ENCODE measurements around the gene RSL24D1.
A peak's percentile ranks its signal among the peaks of the same experiment; 100 is the strongest.

RSL24D1 gene

GRCh38 chr15:55196458-55197361, at the start of gene RSL24D1:
Gene RSL24D1 (minus strand): TSS chr15:55196941. CDS start chr15:55196890, 51 bp downstream.
- peak; percentile 99 for DNase-seq

- DNase-seq = no peak
Observed at GRCh38 chr15:55245059-55245458, 48.3 kb upstream of the RSL24D1 start.

GRCh38 chr15:55241891-55242290, 45.1 kb upstream of the RSL24D1 start:
- DNase-seq = no peak

- no peak for DNase-seq
Observed at GRCh38 chr15:55241186-55241585, 44.4 kb upstream of the RSL24D1 start.

- peak; percentile 83 for DNase-seq
Observed at GRCh38 chr15:55240125-55240760, 43.5 kb upstream of the RSL24D1 start.

- peak; percentile 94 for DNase-seq
Observed at GRCh38 chr15:55239440-55240124, 42.8 kb upstream of the RSL24D1 start.

- DNase-seq = no peak
Observed at GRCh38 chr15:55238877-55239276, 42.1 kb upstream of the RSL24D1 start.

- peak; percentile 92 for DNase-seq
Observed at GRCh38 chr15:55237219-55238130, 40.7 kb upstream of the RSL24D1 start.

- peak; percentile 70 for DNase-seq
Observed at GRCh38 chr15:55235546-55236036, 38.9 kb upstream of the RSL24D1 start.

- DNase-seq = no peak
Observed at GRCh38 chr15:55234800-55235104, 38.0 kb upstream of the RSL24D1 start.

GRCh38 chr15:55234104-55234799, 37.5 kb upstream of the RSL24D1 start:
- DNase-seq = no peak

GRCh38 chr15:55231455-55231854, 34.7 kb upstream of the RSL24D1 start:
- DNase-seq = no peak

- no peak for DNase-seq
Observed at GRCh38 chr15:55230953-55231352, 34.2 kb upstream of the RSL24D1 start.

GRCh38 chr15:55230051-55230670, 33.4 kb upstream of the RSL24D1 start:
- DNase-seq = no peak

GRCh38 chr15:55226127-55226526, 29.4 kb upstream of the RSL24D1 start:
- no peak for DNase-seq

- DNase-seq = peak; percentile 81
Observed at GRCh38 chr15:55224892-55225291, 28.2 kb upstream of the RSL24D1 start.

GRCh38 chr15:55222588-55222987, 25.8 kb upstream of the RSL24D1 start:
- DNase-seq = peak; percentile 88

GRCh38 chr15:55221090-55222011, 24.6 kb upstream of the RSL24D1 start:
- DNase-seq = peak; percentile 90

GRCh38 chr15:55220606-55221005, 23.9 kb upstream of the RSL24D1 start:
- DNase-seq = no peak

GRCh38 chr15:55218056-55218455, 21.3 kb upstream of the RSL24D1 start:
- no peak for DNase-seq
